HUES48 (cell line): ENCODE measurements around the gene SNRNP70.
A peak's percentile ranks its signal among the peaks of the same experiment; 100 is the strongest.

Experiments
- H3K27ac ChIP-seq: one replicate; pipeline ENCODE4 v1.7.0; 2013; ENCODE audit warnings: low read depth, low read length, inconsistent platforms
- H3K27me3 ChIP-seq: 2 replicates; pipeline ENCODE4 v1.6.1; 2013; ENCODE audit warnings: mild to moderate bottlenecking, low read length; ENCODE audit not compliant: control insufficient read depth, insufficient read depth
- H3K36me3 ChIP-seq: 2 replicates; pipeline ENCODE4 v1.6.1; 2013; ENCODE audit warnings: low read length; ENCODE audit not compliant: control insufficient read depth, insufficient read depth
- H3K4me1 ChIP-seq: 2 replicates; pipeline ENCODE4 v1.6.1; 2013; ENCODE audit warnings: mild to moderate bottlenecking, low read length; ENCODE audit not compliant: control insufficient read depth, insufficient read depth
- H3K4me3 ChIP-seq: 2 replicates; pipeline ENCODE4 v1.5.1; 2013; ENCODE audit warnings: mild to moderate bottlenecking, low read depth, low read length
- H3K9ac ChIP-seq: 2 replicates; pipeline ENCODE4 v1.6.1; 2013; ENCODE audit warnings: mild to moderate bottlenecking, low read depth, low read length, moderate library complexity
- H3K9me3 ChIP-seq: 2 replicates; pipeline ENCODE4 v1.6.1; 2013; ENCODE audit warnings: low read length; ENCODE audit not compliant: control insufficient read depth, insufficient read depth

The SNRNP70 gene

GRCh38 chr19:49086296-49086695, 1.0 kb downstream of the SNRNP70 start:
- H3K9me3 ChIP-seq = no peaks in the 10 kb centered on the region
- H3K9ac ChIP-seq = peak overlapping the region; percentile 91
- H3K4me3 ChIP-seq = peak overlapping the region; percentile 93
- peaks cover 2% of the 10 kb centered on the region; the same call in 1 of the 2 replicates for H3K4me1 ChIP-seq
- H3K27me3 ChIP-seq = no peaks in the 10 kb centered on the region
- H3K36me3 ChIP-seq = peaks cover 36% of the 10 kb centered on the region
- no peak overlapping the region for H3K27ac ChIP-seq

GRCh38 chr19:49091391-49092038, 6.3 kb downstream of the SNRNP70 start:
- Histone ChIP-seq H3K9me3 (no peaks in the 10 kb centered on the region), H3K27me3 (no peaks in the 10 kb centered on the region), H3K27ac (no peak overlapping the region), H3K4me3 (no peak overlapping the region), H3K36me3 (peaks cover 86% of the 10 kb centered on the region), H3K9ac (no peak overlapping the region), H3K4me1 (no peaks in the 10 kb centered on the region)

GRCh38 chr19:49092686-49093085, 7.4 kb downstream of the SNRNP70 start:
- peaks cover 89% of the 10 kb centered on the region for H3K36me3 ChIP-seq
- no peak overlapping the region for H3K9ac ChIP-seq
- no peak overlapping the region for H3K27ac ChIP-seq
- no peak overlapping the region for H3K4me3 ChIP-seq
- no peaks in the 10 kb centered on the region for H3K9me3 ChIP-seq
- no peaks in the 10 kb centered on the region for H3K4me1 ChIP-seq
- no peaks in the 10 kb centered on the region for H3K27me3 ChIP-seq

- Histone ChIP-seq H3K9me3 (no peaks in the 10 kb centered on the region), H3K4me3 (no peak overlapping the region), H3K27ac (no peak overlapping the region), H3K36me3 (peaks cover 96% of the 10 kb centered on the region), H3K9ac (no peak overlapping the region), H3K27me3 (no peaks in the 10 kb centered on the region), H3K4me1 (no peaks in the 10 kb centered on the region)
These were observed 9.5 kb downstream of the SNRNP70 start for GRCh38 chr19:49094505-49095482.

- Histone ChIP-seq H3K27ac (peak overlapping the region; percentile 81), H3K4me1 (no peaks in the 10 kb centered on the region), H3K27me3 (no peaks in the 10 kb centered on the region), H3K9ac (no peak overlapping the region), H3K9me3 (no peaks in the 10 kb centered on the region), H3K4me3 (no peak overlapping the region), H3K36me3 (peaks cover 90% of the 10 kb centered on the region)
These were observed 12.4 kb downstream of the SNRNP70 start for GRCh38 chr19:49097453-49098288.

GRCh38 chr19:49098795-49099194, 13.5 kb downstream of the SNRNP70 start:
- Histone ChIP-seq H3K36me3 (peaks cover 88% of the 10 kb centered on the region), H3K9ac (no peak overlapping the region), H3K4me1 (no peaks in the 10 kb centered on the region), H3K4me3 (no peak overlapping the region), H3K27ac (no peak overlapping the region), H3K9me3 (no peaks in the 10 kb centered on the region), H3K27me3 (no peaks in the 10 kb centered on the region)

- H3K27me3 ChIP-seq = no peaks in the 10 kb centered on the region
- H3K9ac ChIP-seq = no peak overlapping the region
These were observed 15.9 kb downstream of the SNRNP70 start for GRCh38 chr19:49101160-49101559.

GRCh38 chr19:49102303-49102702, 17.1 kb downstream of the SNRNP70 start:
- Histone ChIP-seq H3K4me1 (no peaks in the 10 kb centered on the region), H3K27ac (no peak overlapping the region), H3K9ac (no peak overlapping the region), H3K36me3 (peaks cover 90% of the 10 kb centered on the region), H3K9me3 (no peaks in the 10 kb centered on the region), H3K4me3 (no peak overlapping the region), H3K27me3 (no peaks in the 10 kb centered on the region)

More at GRCh38 chr19:49101160-49101559, 15.9 kb downstream of the SNRNP70 start:
- no peaks in the 10 kb centered on the region for H3K9me3 ChIP-seq
- H3K4me1 ChIP-seq = no peaks in the 10 kb centered on the region
- no peak overlapping the region for H3K27ac ChIP-seq
- peaks cover 88% of the 10 kb centered on the region for H3K36me3 ChIP-seq
- H3K4me3 ChIP-seq = no peak overlapping the region

- peaks cover 90% of the 10 kb centered on the region for H3K36me3 ChIP-seq
- no peak overlapping the region for H3K4me3 ChIP-seq
- H3K4me1 ChIP-seq = no peaks in the 10 kb centered on the region
- no peaks in the 10 kb centered on the region for H3K27me3 ChIP-seq
- H3K27ac ChIP-seq = no peak overlapping the region
- H3K9ac ChIP-seq = no peak overlapping the region
- H3K9me3 ChIP-seq = no peaks in the 10 kb centered on the region
These were observed 18.3 kb downstream of the SNRNP70 start for GRCh38 chr19:49103331-49104085.

- Histone ChIP-seq H3K27me3 (no peaks in the 10 kb centered on the region), H3K9ac (no peak overlapping the region), H3K4me3 (no peak overlapping the region), H3K27ac (no peak overlapping the region), H3K36me3 (peaks cover 90% of the 10 kb centered on the region), H3K9me3 (no peaks in the 10 kb centered on the region), H3K4me1 (no peaks in the 10 kb centered on the region)
These were observed 19.1 kb downstream of the SNRNP70 start for GRCh38 chr19:49104229-49104864.
